Upper lobe of left lung (tissue), 6 donors: Measurements from ENCODE around the gene SLC25A46. TPM values are rescaled to one million over a fixed set of nuclear protein-coding genes. Genes with fewer than 3 reads are reported as not detected.
"Not testable (repeated sequence)": the region's sequence is repeated elsewhere in the genome, so short reads cannot be mapped to it uniquely, and the experiment has no call there.

Experiments used
- ATAC-seq, 2 donors: fragments of 200-7000 bp; cut with Tn5 transposase; one replicate each; pipeline ENCODE4 v1.9.1; 2022; ENCODE audit warnings: mild to moderate bottlenecking in 2 of 2, moderate library complexity in 2 of 2; ENCODE audit not compliant: low FRiP score in 2 of 2
- DNase-seq, 2 donors: peaks; one replicate each; pipeline ENCODE4 v3.0.0-alpha.2; 2019 to 2020
- H3K27ac ChIP-seq, 4 donors: fragments of 200-600 bp; sonication (generic); one replicate each; pipeline ENCODE4 v1.5.1; 2016 to 2019
- H3K27me3 ChIP-seq, 4 donors: fragments of 200-600 bp; sonication (generic); one replicate each; pipeline ENCODE4 v1.5.1; 2017 to 2019
- H3K36me3 ChIP-seq, 4 donors: fragments of 200-600 bp; sonication (generic); one replicate each; pipeline ENCODE4 v1.5.1; 2016 to 2019
- H3K4me1 ChIP-seq, 4 donors: fragments of 200-600 bp; sonication (generic); one replicate each; pipeline ENCODE4 v1.5.1; 2018 to 2019
- H3K4me3 ChIP-seq, 4 donors: fragments of 200-600 bp; sonication (generic); one replicate each; pipeline ENCODE4 v1.5.1; 2017 to 2019; ENCODE audit warnings: mild to moderate bottlenecking in 2 of 4, moderate library complexity in 1 of 4
- H3K9me3 ChIP-seq, 4 donors: fragments of 200-600 bp; sonication (generic); one replicate each; pipeline ENCODE4 v1.5.1; 2018 to 2019
- CTCF ChIP-seq, 6 experiments: fragments of 450-650 bp in 4 of 6; fragments of 200-600 bp in 2 of 6; sonication (generic) in 2 of 6; IDR thresholded peaks; one replicate each; pipeline ENCODE4 v1.5.1; 2016 to 2019; ENCODE audit warnings: antibody characterized with exemption in 6 of 6
- EP300 ChIP-seq, 4 donors: sonication (generic); formaldehyde crosslinking; IDR thresholded peaks; one replicate each; pipeline ENCODE4 v1.5.1; 2017; ENCODE audit warnings: antibody characterized with exemption in 4 of 4, control low read depth in 2 of 4
- POLR2A ChIP-seq, 4 donors: fragments of 450-650 bp; IDR thresholded peaks; one replicate each; pipeline ENCODE4 v1.5.1; 2016 to 2017; ENCODE audit warnings: antibody characterized with exemption in 4 of 4, mild to moderate bottlenecking in 2 of 4
- POLR2AphosphoS5 ChIP-seq, 2 donors: sonication (generic); formaldehyde crosslinking; IDR thresholded peaks; one replicate each; pipeline ENCODE4 v1.5.1; 2017; ENCODE audit warnings: antibody characterized with exemption in 2 of 2
- WGBS, 2 donors: methylation state at CpG; one replicate each; pipeline ENCODE4 v1.1.5; 2017 to 2018; 5-methylcytosine and 5-hydroxymethylcytosine counted together
- total RNA-seq, 6 donors: library from RNA; depleted of rRNA in 4 of 6; stranded (reverse); fragments of >200 nt in 4 of 6; gene quantifications; one replicate each; pipeline versions ENCODE4 v1.1.0 to v1.2.1, GENCODE V29; 2016 to 2021
- donor health status: DM: no; HTN: no; CAD: no; lungs with moderate emphysema.
- donor health status: DM: no; HTN: yes; CAD: no; lungs with severe emphysema.

Gene SLC25A46
- total RNA-seq, 6 donors from 2014 or later = 18.0 to 51.8 (median 43.4) TPM

DNA sequence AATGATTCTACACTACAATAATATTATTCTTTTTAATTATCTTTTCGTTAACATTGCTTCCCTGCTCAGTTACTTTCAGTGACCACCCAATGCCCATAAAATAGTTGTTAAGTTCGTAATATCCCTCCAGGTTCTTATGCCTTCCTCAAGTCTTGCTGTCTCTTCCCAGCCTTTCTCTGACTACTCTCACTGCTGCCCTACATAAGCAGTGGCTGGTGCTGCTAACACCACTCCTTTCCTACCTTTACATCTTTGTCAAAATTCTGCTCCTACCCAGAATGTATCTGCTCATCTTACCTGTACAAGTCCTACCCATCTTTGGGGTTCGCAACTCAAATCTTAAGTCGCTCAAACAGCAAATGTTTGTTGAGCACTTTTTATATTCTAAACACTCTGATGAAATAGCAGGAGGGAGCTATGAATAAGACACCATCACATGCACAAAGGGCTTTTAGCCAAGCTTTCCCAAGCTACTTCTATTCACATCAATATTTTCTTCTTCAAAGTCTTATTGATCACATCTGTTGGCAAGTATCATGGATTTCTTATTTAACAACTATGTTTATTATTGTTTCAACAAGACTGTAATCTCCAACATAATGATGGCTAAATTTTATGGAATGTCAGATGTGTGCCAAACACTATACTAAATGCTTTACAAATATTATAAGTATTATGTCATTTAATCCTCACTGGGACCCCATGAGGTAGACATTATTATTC, 29.5 kb downstream of the SLC25A46 start:
- H3K9me3 ChIP-seq = no peaks in the 10 kb centered on the region
- no peaks in the 10 kb centered on the region for H3K4me1 ChIP-seq
- H3K4me3 ChIP-seq = no peak overlapping the region
- no peak for TF ChIP-seq POLR2A (IDR thresholded peaks at IDR 0.05)
- no peak for TF ChIP-seq POLR2AphosphoS5 (IDR thresholded peaks at IDR 0.05)
- TF ChIP-seq EP300 (IDR thresholded peaks at IDR 0.05) = no peak
- no peak for TF ChIP-seq CTCF (IDR thresholded peaks at IDR 0.05)
- WGBS, 2 donors = 77 to 81% methylated on average over 4 of the region's 4 CpGs
- no peaks in the 10 kb centered on the region for H3K27me3 ChIP-seq
- DNase-seq = no peak
- H3K36me3 ChIP-seq = no peaks in the 10 kb centered on the region
- ATAC-seq = no peak
- no peak overlapping the region for H3K27ac ChIP-seq

DNA sequence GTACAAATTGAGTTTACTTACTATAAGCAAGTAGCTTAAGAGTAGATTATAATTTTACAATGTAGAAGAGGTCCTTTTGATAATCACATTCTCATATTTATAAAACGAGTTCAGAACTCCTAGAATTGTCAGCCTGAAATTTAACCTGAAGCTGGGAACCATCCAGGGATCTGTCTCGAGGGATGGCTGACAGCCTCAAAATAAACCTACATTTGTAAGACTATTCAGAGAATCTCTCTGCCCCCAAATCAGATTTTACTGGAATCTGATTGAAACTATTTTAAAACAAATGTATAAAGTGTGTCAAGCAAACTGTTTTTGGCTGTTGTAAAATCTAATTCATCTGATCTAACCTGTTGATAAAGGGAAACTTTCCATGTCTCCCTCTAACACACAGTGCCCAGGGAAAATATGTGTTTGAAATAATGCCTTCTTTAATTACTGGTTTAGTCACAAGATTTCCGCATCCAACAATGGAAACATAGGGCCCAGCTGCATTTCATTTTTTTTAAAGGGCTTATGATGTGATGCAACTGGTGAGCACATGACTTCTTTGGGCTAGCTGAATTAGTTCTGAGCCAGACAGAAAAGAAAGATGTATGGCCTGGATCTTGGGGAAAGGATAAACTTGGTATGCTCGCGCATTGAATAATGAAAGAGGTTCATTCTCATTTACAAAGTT, 30.3 kb downstream of the SLC25A46 start:
- ATAC-seq = peak in 1 of 2 donors; percentile 54
- no peaks in the 10 kb centered on the region for H3K9me3 ChIP-seq
- H3K4me1 ChIP-seq = no peaks in the 10 kb centered on the region
- no peaks in the 10 kb centered on the region for H3K36me3 ChIP-seq
- DNase-seq = no peak
- 55 to 56% methylated on average over 5 of the region's 5 CpGs for WGBS, 2 donors
- no peak overlapping the region for H3K4me3 ChIP-seq
- no peaks in the 10 kb centered on the region for H3K27me3 ChIP-seq
- no peak overlapping the region for H3K27ac ChIP-seq
- no peak for TF ChIP-seq EP300 (IDR thresholded peaks at IDR 0.05)
- no peak for TF ChIP-seq POLR2A (IDR thresholded peaks at IDR 0.05)
- no peak for TF ChIP-seq POLR2AphosphoS5 (IDR thresholded peaks at IDR 0.05)
- TF ChIP-seq CTCF (IDR thresholded peaks at IDR 0.05) = no peak

- Histone ChIP-seq H3K4me3 (no peak overlapping the region), H3K9me3 (no peaks in the 10 kb centered on the region), H3K27me3 (no peaks in the 10 kb centered on the region), H3K27ac (no peak overlapping the region), H3K4me1 (no peaks in the 10 kb centered on the region), H3K36me3 (no peaks in the 10 kb centered on the region)
- TF ChIP-seq CTCF (IDR thresholded peaks at IDR 0.05) (no peak), POLR2A (IDR thresholded peaks at IDR 0.05) (no peak), EP300 (IDR thresholded peaks at IDR 0.05) (no peak), POLR2AphosphoS5 (IDR thresholded peaks at IDR 0.05) (no peak)
- ATAC-seq (no peak), DNase-seq (no peak)
Measured at GRCh38 chr5:110770286-110770685, 31.5 kb downstream of the SLC25A46 start.

GRCh38 chr5:110784901-110785300, 46.1 kb downstream of the SLC25A46 start:
- H3K4me1 ChIP-seq = no peaks in the 10 kb centered on the region
- no peaks in the 10 kb centered on the region for H3K9me3 ChIP-seq
- TF ChIP-seq CTCF (IDR thresholded peaks at IDR 0.05) (no peak), EP300 (IDR thresholded peaks at IDR 0.05) (no peak), POLR2AphosphoS5 (IDR thresholded peaks at IDR 0.05) (no peak), POLR2A (IDR thresholded peaks at IDR 0.05) (no peak)
- DNase-seq = no peak
- H3K27ac ChIP-seq = no peak overlapping the region
- no peak for ATAC-seq
- no peaks in the 10 kb centered on the region for H3K27me3 ChIP-seq
- no peaks in the 10 kb centered on the region for H3K36me3 ChIP-seq
- H3K4me3 ChIP-seq = no peak overlapping the region

DNA sequence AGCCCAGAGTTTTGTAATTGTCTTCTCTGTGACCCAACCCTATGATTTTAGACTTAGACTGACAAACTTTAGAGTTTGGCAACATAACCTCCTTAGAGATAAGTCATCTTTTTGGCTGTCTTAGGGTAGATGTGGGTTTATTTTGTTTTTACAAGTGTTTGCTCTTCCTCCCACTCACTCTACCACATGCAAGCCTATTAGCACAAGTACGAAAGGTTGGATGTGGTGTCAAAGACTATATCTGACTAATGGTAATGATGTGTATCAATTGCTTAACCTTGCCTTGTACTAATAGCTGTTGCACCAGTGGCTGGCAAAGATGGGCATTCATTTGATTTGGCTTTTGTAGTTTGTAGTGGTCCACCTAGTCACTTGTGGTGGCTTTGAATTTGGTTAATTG, 46.5 kb downstream of the SLC25A46 start:
- Histone ChIP-seq H3K9me3 (no peaks in the 10 kb centered on the region), H3K27ac (no peak overlapping the region), H3K36me3 (no peaks in the 10 kb centered on the region), H3K4me1 (no peaks in the 10 kb centered on the region), H3K4me3 (no peak overlapping the region), H3K27me3 (no peaks in the 10 kb centered on the region)
- no peak for TF ChIP-seq CTCF (IDR thresholded peaks at IDR 0.05)
- no peak for TF ChIP-seq EP300 (IDR thresholded peaks at IDR 0.05)
- no peak for TF ChIP-seq POLR2AphosphoS5 (IDR thresholded peaks at IDR 0.05)
- WGBS, 2 donors = 60 to 65% methylated on average over 1 of the region's 1 CpG
- DNase-seq (no peak), ATAC-seq (no peak)

GRCh38 chr5:110788006-110788405, 49.2 kb downstream of the SLC25A46 start:
- H3K27me3 ChIP-seq, H3K4me3 ChIP-seq, H3K9me3 ChIP-seq, ATAC-seq, DNase-seq, H3K27ac ChIP-seq, H3K36me3 ChIP-seq, H3K4me1 ChIP-seq: not testable (repeated sequence)
- 93 to 94% methylated on average over 3 of the region's 3 CpGs for WGBS, 2 donors
